ENCODE data around the gene CCDC136. TPM values are rescaled to one million over a fixed set of nuclear protein-coding genes. Genes with fewer than 3 reads are reported as not detected.

CCDC136 gene
- total RNA-seq, 1 experiment from 2014 or later: 31.1 TPM

- Histone ChIP-seq H4K8ac (replicated peaks; ENCODE audit: insufficient read length, low read depth, low read length) (no peak overlapping the region), H2BK5ac (ENCODE audit: insufficient read length, low read length) (no peak overlapping the region), H3K27ac (ENCODE audit: insufficient read length, low read depth, low read length) (no peak overlapping the region), H2BK20ac (ENCODE audit: low read depth, low read length, poor library complexity, severe bottlenecking) (no peak overlapping the region), H3K79me1 (ENCODE audit: insufficient read depth, low read depth, low read length, poor library complexity, severe bottlenecking) (no peaks in the 10 kb centered on the region), H4K20me1 (ENCODE audit: control insufficient read depth, insufficient read depth, insufficient read length) (no peaks in the 10 kb centered on the region), H2BK15ac (ENCODE audit: low read depth, low read length) (no peak overlapping the region), H4K91ac (ENCODE audit: insufficient read length, low read depth, low read length) (no peak overlapping the region), H2AFZ (ENCODE audit: low read length) (no peak overlapping the region), H2AK5ac (ENCODE audit: insufficient read length, low read length) (no peak overlapping the region), H3K4ac (ENCODE audit: low read depth, low read length) (no peak overlapping the region), H3K4me1 (ENCODE audit: insufficient read depth, low read length) (no peaks in the 10 kb centered on the region), H3K56ac (ENCODE audit: insufficient read length, low read depth, low read length) (no peak overlapping the region), H3K14ac (ENCODE audit: insufficient read depth, low read length) (no peak overlapping the region), H3K18ac (ENCODE audit: insufficient read length, low read depth, low read length) (no peak overlapping the region), H3K27me3 (ENCODE audit: insufficient read depth, low read length) (no peaks in the 10 kb centered on the region), H3K79me2 (ENCODE audit: insufficient read depth, low read length) (no peaks in the 10 kb centered on the region), H2BK12ac (ENCODE audit: insufficient read length, low read depth, low read length) (no peak overlapping the region), H3T11ph (ENCODE audit: low read length) (no peak overlapping the region), H3K9ac (ENCODE audit: extremely low read depth, insufficient read length, low read length) (no peak overlapping the region), H3K23ac (ENCODE audit: insufficient read length, low read depth, low read length) (no peak overlapping the region), H4K5ac (ENCODE audit: insufficient read length, low read depth, low read length) (no peak overlapping the region), H2BK120ac (ENCODE audit: low read depth, low read length, poor library complexity, severe bottlenecking) (no peak overlapping the region), H3K4me2 (ENCODE audit: insufficient read depth, insufficient read length, low read length) (no peak overlapping the region), H3K23me2 (ENCODE audit: insufficient read length, low read depth, low read length, poor library complexity, severe bottlenecking) (no peaks in the 10 kb centered on the region), H3K9me3 (ENCODE audit: control insufficient read depth, low read depth, low read length) (no peaks in the 10 kb centered on the region)
- Mint-ChIP-seq H3K9me3 (no peaks in the 10 kb centered on the region), H3K4me3 (no peak overlapping the region), H3K4me1 (no peaks in the 10 kb centered on the region), H3K27me3 (ENCODE audit: low read depth) (no peaks in the 10 kb centered on the region), H3K27ac (no peak overlapping the region), H3K36me3 (ENCODE audit: insufficient read depth in 1 of 3, low read depth in 3 of 3) (peaks cover 30 to 81% (median 69%) of the 10 kb centered on the region in 3 experiments; a peak in 6 of 7 replicates)
- no peak for DNase-seq
- no peak for TF ChIP-seq CTCF (conservative IDR thresholded peaks at IDR 0.05)
- whole genome bisulfite sequencing (ENCODE audit: extremely low coverage, insufficient read length, low lambda C conversion rate): no CpG with 5 or more reads among the region's 3 CpGs
Observed at GRCh38 chr7:128763541-128763940, 28.2 kb upstream of the CCDC136 start.
